Brain microvascular endothelial cell (primary cell): ENCODE measurements around the gene ZNF823.

Experiments used
- DNase-seq: peaks from one replicate; pipeline ENCODE4 v3.0.0-alpha.2; 2020
- H3K27ac ChIP-seq: fragments of 250-450 bp; sonication (Bioruptor Pico); 2 replicates; pipeline ENCODE4 v1.5.1; 2020; ENCODE audit warnings: mild to moderate bottlenecking, moderate library complexity
- H3K27me3 ChIP-seq: fragments of 250-450 bp; sonication (Bioruptor Pico); replicated peaks from 2 replicates; pipeline ENCODE4 v1.5.1; 2020; ENCODE audit warnings: mild to moderate bottlenecking
- H3K36me3 ChIP-seq: fragments of 250-450 bp; sonication (Bioruptor Pico); replicated peaks from 2 replicates; pipeline ENCODE4 v1.5.1; 2020; ENCODE audit warnings: mild to moderate bottlenecking
- H3K4me3 ChIP-seq: 2 replicates; pipeline ENCODE4 v1.5.1; 2011; ENCODE audit warnings: low read depth, mild to moderate bottlenecking, control low read depth, low read length, moderate library complexity
- in situ Hi-C: cut with HindIII; loops from 2 replicates; pipeline ENCODE4 v1.10.0; 2017; ENCODE audit warnings: low sequenced_read_pairs, low pct_ligation_motif_present
- TF ChIP-seq, protein P1 (sequence below): IDR thresholded peaks from 2 replicates; pipeline ENCODE4 v1.5.1; 2011; ENCODE audit warnings: low read depth, mild to moderate bottlenecking, moderate library complexity, low read length, control low read depth, inconsistent platforms; ENCODE audit errors: missing control alignments

ZNF823 gene

DNA sequence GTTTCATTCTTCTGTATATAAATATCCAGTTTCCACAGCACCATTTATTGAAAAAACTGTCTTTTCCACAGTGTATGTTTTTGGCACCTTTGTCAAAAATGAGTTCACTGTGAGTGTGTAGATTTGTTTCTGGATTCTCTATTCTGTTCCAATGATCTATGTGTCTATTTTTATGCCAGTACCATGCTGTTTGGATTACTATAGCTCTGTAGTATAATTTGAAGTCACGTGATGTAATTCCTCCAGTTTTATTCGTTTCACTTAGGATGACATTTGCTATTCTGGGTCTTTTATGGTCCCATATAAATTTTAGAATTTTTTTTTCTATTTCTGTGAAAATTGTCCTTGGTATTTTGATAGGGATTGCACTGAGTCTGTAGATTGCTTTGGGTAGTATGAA is 11.0 kb upstream of the ZNF823 start:
- H3K27me3 ChIP-seq: no peaks in the 10 kb centered on the region
- no peak for DNase-seq
- in situ Hi-C loops: no loop called here
- no peaks in the 10 kb centered on the region for H3K36me3 ChIP-seq
- TF ChIP-seq, protein P1, sequence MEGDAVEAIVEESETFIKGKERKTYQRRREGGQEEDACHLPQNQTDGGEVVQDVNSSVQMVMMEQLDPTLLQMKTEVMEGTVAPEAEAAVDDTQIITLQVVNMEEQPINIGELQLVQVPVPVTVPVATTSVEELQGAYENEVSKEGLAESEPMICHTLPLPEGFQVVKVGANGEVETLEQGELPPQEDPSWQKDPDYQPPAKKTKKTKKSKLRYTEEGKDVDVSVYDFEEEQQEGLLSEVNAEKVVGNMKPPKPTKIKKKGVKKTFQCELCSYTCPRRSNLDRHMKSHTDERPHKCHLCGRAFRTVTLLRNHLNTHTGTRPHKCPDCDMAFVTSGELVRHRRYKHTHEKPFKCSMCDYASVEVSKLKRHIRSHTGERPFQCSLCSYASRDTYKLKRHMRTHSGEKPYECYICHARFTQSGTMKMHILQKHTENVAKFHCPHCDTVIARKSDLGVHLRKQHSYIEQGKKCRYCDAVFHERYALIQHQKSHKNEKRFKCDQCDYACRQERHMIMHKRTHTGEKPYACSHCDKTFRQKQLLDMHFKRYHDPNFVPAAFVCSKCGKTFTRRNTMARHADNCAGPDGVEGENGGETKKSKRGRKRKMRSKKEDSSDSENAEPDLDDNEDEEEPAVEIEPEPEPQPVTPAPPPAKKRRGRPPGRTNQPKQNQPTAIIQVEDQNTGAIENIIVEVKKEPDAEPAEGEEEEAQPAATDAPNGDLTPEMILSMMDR: no peak
- H3K27ac ChIP-seq: no peak overlapping the region
- no peak overlapping the region for H3K4me3 ChIP-seq

DNA sequence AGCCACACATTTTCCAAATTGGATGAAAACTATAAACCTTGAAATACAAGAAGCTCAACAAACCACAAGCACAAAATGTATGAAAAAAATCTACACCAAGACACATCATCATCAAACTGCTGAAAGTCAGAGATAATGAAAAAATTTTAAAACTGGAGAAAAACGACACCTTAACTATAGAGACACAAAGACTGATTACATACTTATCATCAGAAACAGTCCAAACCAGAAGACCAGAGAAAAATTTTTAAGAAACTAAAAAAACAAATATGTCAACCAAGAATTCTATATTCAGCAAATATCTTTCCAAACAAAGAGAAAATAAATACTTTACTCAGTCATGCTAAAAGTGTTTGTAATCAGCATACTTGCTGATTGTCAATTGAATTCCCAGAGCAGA is 8.5 kb upstream of the ZNF823 start:
- H3K27ac ChIP-seq: no peak overlapping the region
- H3K36me3 ChIP-seq: no peaks in the 10 kb centered on the region
- H3K4me3 ChIP-seq: no peak overlapping the region
- H3K27me3 ChIP-seq: no peaks in the 10 kb centered on the region
- in situ Hi-C loops: no loop called here
- DNase-seq: no peak
- TF ChIP-seq, protein P1: no peak

DNA sequence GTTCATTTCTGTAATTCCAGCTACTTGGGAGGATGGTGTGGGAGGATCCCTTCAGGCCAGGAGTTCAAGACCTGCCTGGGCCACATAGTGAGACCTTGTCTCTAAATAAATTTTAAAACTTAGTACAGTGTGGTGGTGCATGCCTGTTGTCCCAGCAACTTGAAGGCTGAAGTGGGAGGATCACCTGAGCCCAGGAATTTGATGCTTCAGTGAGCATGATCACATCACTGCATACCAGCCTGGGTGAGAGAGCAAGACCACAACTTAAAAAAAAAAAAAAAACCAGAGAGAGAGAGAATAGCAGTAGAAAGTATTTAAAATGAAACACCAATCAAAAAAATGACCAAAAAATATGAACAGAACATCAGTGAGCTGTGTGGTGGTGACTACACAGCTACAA is 7.1 kb upstream of the ZNF823 start:
- in situ Hi-C loops: no loop called here
- no peaks in the 10 kb centered on the region for H3K27me3 ChIP-seq
- TF ChIP-seq, protein P1: no peak
- no peak overlapping the region for H3K27ac ChIP-seq
- no peak for DNase-seq
- no peak overlapping the region for H3K4me3 ChIP-seq
- H3K36me3 ChIP-seq: no peaks in the 10 kb centered on the region

DNA sequence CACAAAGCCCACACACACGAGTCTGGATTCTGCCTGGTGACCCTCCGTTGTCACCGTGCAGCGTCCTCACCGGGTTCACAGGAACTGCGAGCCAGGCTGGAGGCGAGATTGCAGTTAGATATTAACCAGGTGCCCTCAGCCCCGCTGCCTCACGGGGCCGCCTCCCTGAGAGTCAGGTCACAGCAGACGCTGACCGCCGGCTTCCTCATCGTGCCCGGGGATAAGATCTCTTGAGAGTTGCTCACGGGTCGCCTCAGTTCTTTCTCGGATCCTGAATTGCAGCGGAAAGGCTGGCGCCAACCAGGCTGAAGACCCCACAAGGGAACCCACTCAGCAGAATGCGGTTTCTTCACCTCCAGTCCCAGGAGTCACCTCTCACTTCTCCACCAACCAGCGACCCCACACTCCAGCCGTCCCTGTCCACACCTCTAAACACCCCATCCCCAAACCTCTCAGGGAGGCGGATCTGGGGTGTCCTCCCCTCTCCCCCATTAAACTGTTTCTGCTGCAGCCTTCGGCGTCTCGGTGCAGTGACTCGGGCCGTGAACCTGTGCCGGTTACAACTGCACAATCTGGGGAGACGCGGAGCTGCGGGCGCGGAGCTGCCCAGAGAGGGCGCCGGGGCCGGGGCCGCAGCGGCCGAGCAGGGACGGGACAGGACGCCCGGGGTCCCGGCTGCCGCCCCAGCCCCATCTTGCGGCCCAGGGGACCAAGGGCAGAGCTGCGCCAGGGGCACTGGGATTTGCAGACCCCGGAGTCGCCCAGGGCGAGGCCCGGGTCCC is 591 bp downstream of the ZNF823 start:
- Histone ChIP-seq H3K27me3 (no peaks in the 10 kb centered on the region), H3K4me3 (peak overlapping the region; percentile 82), H3K27ac (peak overlapping the region; percentile 55), H3K36me3 (no peaks in the 10 kb centered on the region)
- DNase-seq: peak; percentile 9
- in situ Hi-C loops: no loop called here
- TF ChIP-seq, protein P1: no peak

GRCh38 chr19:11736696-11737095 is 2.0 kb downstream of the ZNF823 start:
- TF ChIP-seq, protein P1: no peak
- Histone ChIP-seq H3K36me3 (no peaks in the 10 kb centered on the region), H3K4me3 (no peak overlapping the region), H3K27ac (no peak overlapping the region), H3K27me3 (no peaks in the 10 kb centered on the region)
- DNase-seq: peak; percentile 51
- in situ Hi-C loops: no loop called here

DNA sequence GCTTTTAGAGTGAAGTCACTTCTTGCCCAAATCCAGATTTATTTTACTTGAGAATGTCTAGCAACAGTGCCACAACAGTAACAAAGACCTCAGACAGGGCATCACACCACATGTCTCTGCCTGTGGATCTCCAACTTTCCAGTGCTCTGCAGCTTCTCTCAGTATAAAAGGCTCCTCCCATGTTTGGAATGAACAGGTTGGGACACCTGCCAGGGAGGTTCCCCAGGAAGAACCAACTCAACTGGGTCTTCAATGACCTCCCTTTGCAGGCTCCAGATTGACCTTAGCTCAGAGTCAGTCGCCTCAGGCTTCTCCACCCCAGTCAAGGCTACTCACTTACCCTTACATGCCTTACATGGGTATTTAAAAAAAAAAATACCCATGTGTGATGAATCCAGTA is 3.4 kb downstream of the ZNF823 start:
- no peaks in the 10 kb centered on the region for H3K36me3 ChIP-seq
- no peak overlapping the region for H3K4me3 ChIP-seq
- TF ChIP-seq, protein P1: no peak
- no peak overlapping the region for H3K27ac ChIP-seq
- DNase-seq: no peak
- no peaks in the 10 kb centered on the region for H3K27me3 ChIP-seq
- in situ Hi-C loops: no loop called here
